GM18873 (cell line): ENCODE results near the gene PPP3CA.

ENCODE experiments used
- ATAC-seq: cut with Tn5 transposase; IDR thresholded peaks from one replicate; pipeline ENCODE4 v1.9.1; 2021; ENCODE audit warnings: mild to moderate bottlenecking, moderate library complexity, moderate number of reproducible peaks; ENCODE audit not compliant: unreplicated experiment, low FRiP score

Gene PPP3CA

GRCh38 chr4:101347267-101347556 is at the start of gene PPP3CA:
Gene PPP3CA, minus strand, starts transcription at chr4:101347526.
- ATAC-seq, result peak; percentile 10

GRCh38 chr4:101393256-101393655 is 45.9 kb upstream of the PPP3CA start:
- ATAC-seq, result no peak

GRCh38 chr4:101370663-101371210 is 23.4 kb upstream of the PPP3CA start:
- ATAC-seq, result no peak

GRCh38 chr4:101367201-101367600 is 19.9 kb upstream of the PPP3CA start:
- ATAC-seq, result no peak

- no peak for ATAC-seq
Measured at GRCh38 chr4:101366331-101366730, 19.0 kb upstream of the PPP3CA start.

GRCh38 chr4:101357751-101358150 is 10.4 kb upstream of the PPP3CA start:
- no peak for ATAC-seq

GRCh38 chr4:101356928-101357327 is 9.6 kb upstream of the PPP3CA start:
- no peak for ATAC-seq

GRCh38 chr4:101355767-101356702 is 8.7 kb upstream of the PPP3CA start:
- no peak for ATAC-seq

- peak; percentile 95 for ATAC-seq
Measured at GRCh38 chr4:101355246-101355645, 7.9 kb upstream of the PPP3CA start.

GRCh38 chr4:101349801-101350064 is 2.4 kb upstream of the PPP3CA start:
- no peak for ATAC-seq

GRCh38 chr4:101348995-101349800 is 1.9 kb upstream of the PPP3CA start:
- ATAC-seq, result no peak

- peak; percentile 1 for ATAC-seq
Measured at GRCh38 chr4:101348367-101348827, 1.1 kb upstream of the PPP3CA start.

- ATAC-seq, result peak; percentile 80
Measured at GRCh38 chr4:101347557-101348366, 436 bp upstream of the PPP3CA start.

- ATAC-seq, result peak; percentile 2
Measured at GRCh38 chr4:101346351-101347266, 717 bp downstream of the PPP3CA start.

GRCh38 chr4:101345596-101346350 is 1.6 kb downstream of the PPP3CA start:
- ATAC-seq, result no peak

- no peak for ATAC-seq
Measured at GRCh38 chr4:101345271-101345595, 2.1 kb downstream of the PPP3CA start.

GRCh38 chr4:101339332-101339731 is 8.0 kb downstream of the PPP3CA start:
- no peak for ATAC-seq

GRCh38 chr4:101337688-101338087 is 9.6 kb downstream of the PPP3CA start:
- ATAC-seq, result no peak

GRCh38 chr4:101334963-101335572 is 12.3 kb downstream of the PPP3CA start:
- ATAC-seq, result no peak
